Measurements from ENCODE around the gene EMCN.

DNA sequence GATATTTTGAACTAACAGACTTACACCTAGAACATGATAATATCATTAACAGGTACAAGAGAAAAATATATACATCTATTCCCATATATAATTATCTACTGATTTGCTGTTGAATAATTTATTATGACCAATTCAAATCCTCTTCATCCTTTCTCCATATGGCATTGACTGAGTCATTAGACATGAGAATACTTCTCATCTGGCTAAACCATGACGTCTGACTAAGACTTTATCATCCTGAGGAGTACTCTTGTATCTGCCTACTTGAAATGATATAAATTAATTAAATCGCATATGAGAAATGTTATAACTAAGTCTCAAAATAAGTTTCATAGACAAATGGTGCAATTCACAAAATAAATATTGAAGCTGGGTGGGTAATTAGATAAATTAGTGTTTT lies 67.4 kb downstream of the EMCN start:
- TF ChIP-seq, protein P1, sequence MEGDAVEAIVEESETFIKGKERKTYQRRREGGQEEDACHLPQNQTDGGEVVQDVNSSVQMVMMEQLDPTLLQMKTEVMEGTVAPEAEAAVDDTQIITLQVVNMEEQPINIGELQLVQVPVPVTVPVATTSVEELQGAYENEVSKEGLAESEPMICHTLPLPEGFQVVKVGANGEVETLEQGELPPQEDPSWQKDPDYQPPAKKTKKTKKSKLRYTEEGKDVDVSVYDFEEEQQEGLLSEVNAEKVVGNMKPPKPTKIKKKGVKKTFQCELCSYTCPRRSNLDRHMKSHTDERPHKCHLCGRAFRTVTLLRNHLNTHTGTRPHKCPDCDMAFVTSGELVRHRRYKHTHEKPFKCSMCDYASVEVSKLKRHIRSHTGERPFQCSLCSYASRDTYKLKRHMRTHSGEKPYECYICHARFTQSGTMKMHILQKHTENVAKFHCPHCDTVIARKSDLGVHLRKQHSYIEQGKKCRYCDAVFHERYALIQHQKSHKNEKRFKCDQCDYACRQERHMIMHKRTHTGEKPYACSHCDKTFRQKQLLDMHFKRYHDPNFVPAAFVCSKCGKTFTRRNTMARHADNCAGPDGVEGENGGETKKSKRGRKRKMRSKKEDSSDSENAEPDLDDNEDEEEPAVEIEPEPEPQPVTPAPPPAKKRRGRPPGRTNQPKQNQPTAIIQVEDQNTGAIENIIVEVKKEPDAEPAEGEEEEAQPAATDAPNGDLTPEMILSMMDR (conservative IDR thresholded peaks at IDR 0.05), result no peak
- no peak for TF ChIP-seq EZH2 (IDR thresholded peaks at IDR 0.05; ENCODE audit: low read depth)

Data from PC-9 (cell line).